Right forelimb (tissue), 1 donor: Measurements from ENCODE around the gene SPECC1.
"Not testable (repeated sequence)": the region's sequence is repeated elsewhere in the genome, so short reads cannot be mapped to it uniquely, and the experiment has no call there.

Source experiments
- DNase-seq: peaks from one replicate; pipeline ENCODE4 v3.0.0-alpha.2; 2018

Gene SPECC1

GRCh38 chr17:20243524-20243923, 234.4 kb downstream of the SPECC1 start:
- DNase-seq, result no peak

GRCh38 chr17:20244671-20245070, 235.5 kb downstream of the SPECC1 start:
- DNase-seq, result no peak

- DNase-seq, result no peak
Observed at GRCh38 chr17:20246692-20247091, 237.5 kb downstream of the SPECC1 start.

- DNase-seq, result no peak
Observed at GRCh38 chr17:20253323-20253722, 244.2 kb downstream of the SPECC1 start.

- no peak for DNase-seq
Observed at GRCh38 chr17:20254541-20254940, 245.4 kb downstream of the SPECC1 start.

DNA sequence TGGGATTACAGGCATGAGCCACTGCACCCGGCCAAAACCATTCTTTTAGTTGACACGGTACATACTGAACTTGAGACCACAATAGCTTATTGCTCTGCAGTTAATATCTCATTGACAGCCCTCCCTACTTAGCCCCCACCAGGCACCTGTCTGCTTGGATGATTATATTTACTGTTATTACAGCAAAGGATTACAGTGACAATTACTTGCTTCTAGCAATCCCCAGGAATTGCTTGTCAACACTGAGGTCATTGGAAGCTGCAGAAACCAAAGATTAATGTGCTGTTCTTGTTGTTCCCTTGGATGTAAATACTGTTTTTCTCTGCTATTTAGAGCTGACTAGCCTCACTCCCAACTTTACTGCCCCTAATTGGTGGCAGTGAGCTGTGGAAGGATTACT, 247.0 kb downstream of the SPECC1 start:
- no peak for DNase-seq

DNA sequence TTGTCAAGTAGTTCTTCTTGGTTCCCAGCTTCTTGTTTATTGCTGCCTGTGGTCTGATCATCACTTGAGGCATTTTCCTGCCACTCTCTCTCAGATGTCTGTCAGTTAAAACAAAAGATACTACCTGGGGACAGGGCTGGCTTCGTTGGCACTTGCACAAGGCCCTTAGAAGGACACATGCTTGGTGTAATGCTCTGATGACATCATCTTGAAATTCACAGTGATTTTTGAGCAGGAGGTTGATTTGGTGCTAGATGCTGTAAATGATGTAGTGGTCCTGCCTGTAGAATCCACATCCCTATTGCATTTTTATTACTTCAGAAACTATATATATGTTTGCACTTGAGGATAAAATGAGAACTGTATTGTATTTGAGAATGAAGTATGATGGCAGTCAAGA, 247.8 kb downstream of the SPECC1 start:
- DNase-seq, result no peak

GRCh38 chr17:20257798-20258197, 248.6 kb downstream of the SPECC1 start:
- DNase-seq, result no peak

GRCh38 chr17:20259668-20260067, 250.5 kb downstream of the SPECC1 start:
- no peak for DNase-seq

GRCh38 chr17:20260268-20260667, 251.1 kb downstream of the SPECC1 start:
- no peak for DNase-seq

DNA sequence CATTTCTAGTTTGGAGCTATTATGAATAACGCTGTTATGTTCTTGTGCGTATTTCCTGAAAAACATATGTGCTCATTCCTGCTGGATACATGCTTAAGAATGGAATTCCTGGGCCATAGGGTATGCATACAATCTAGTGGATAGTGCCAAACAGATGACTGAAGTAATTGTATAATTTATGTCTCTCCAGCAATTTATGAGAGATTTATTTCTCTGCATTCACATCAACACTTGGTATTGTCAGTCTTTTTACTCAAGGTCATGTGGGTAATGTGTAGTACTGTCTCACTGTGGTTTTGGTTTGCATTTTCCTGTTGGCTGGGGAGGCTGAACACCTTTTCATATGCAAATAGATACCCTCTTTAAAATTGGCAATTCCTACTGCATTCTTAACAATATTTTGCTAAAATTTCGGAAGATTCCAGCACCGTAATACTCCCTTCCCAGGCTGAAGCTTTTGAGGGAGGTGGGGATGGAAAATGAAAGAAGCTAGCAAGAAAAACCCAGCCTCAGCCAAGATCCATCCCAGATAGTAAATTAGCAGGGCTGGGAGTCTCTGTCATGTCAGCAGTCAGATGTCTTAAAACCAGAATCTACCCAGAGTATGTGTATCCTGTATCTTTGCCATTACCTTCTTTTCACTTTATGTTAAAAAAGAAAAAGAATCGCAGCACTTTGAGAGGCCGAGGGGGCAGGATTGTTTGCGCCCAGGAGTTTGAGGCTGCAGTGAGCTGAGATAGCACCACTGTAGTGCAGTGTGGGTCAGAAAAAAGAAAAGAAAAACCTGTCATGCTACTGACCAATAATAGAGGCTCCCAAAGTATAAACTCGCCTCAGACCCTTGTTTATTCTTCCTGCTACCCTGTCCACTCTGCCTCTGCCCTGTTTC, 253.3 kb downstream of the SPECC1 start:
- DNase-seq, result no peak

- not testable (repeated sequence) for DNase-seq
Observed at GRCh38 chr17:20263115-20263433, 253.9 kb downstream of the SPECC1 start.

DNA sequence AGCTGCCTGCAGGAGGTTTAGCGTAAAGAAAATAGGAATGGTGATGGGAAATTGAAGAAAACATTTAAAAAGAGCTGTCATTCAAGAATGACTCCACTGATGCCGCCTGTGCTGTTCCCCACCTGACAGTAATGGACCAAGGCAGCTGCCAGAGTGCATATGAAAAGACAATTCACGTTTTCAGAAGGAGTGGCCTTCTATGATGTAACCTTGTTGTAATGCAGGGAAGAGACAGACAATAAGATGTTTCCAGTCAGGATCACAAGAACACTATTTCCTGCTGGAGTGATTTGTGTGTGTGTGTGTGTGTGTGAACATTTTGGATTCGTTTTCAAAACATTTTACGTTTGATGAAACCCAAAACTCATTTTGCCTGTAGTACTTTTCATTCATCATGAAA, 254.4 kb downstream of the SPECC1 start:
- no peak for DNase-seq

- DNase-seq, result no peak
Observed at GRCh38 chr17:20264996-20265395, 255.8 kb downstream of the SPECC1 start.

DNA sequence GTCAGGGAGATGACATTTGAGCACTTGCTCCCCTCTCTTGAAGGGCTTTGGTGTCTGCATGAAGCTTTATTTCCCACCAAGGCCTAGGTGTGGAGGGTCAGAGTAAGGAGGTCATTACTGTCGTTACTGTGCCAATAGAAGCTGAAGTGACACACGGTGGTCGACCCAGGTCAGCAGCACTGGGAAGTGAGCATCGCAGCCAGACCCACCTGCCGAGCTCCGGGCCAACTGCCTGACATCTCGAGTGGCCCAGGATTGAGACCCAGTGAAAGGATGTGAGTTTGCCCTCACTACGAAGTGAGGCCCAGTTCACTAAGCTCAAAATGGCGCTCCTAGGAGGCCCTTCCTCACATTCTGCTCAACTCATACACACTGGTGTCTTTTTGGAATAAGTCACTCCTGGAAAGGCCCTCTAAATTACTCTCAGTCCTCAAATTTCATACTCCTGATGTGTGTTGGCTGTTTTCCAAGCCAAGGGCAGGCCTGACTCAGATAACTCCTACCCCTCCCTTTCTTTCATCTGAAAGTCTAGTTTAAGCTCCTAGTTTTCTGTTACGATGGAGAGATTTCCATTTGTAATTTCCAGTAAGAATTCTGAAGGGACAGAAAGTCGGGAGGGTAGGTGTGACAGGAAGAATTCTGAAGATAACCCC, 257.8 kb downstream of the SPECC1 start:
- no peak for DNase-seq

DNA sequence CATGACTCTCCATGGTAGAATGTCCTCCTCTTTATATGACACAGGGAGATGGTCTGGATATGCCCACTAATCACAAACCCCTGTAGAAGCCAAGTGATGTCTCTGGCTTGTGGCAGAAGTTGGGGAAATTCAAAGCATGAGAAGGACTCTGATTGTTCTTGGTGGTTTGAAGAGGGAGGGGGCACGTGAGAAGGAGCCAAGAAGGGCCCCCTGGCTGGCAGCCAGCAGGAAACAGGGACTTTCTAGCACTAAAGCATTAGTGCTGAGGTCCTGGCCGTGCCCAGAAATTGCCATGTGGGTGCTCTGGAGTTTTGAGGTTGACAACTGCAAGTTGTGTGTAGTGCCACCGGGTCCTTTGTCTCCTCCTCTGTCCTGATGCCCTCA, 258.3 kb downstream of the SPECC1 start:
- DNase-seq, result no peak

- DNase-seq, result no peak
Observed at GRCh38 chr17:20270369-20270768, 261.2 kb downstream of the SPECC1 start.

DNA sequence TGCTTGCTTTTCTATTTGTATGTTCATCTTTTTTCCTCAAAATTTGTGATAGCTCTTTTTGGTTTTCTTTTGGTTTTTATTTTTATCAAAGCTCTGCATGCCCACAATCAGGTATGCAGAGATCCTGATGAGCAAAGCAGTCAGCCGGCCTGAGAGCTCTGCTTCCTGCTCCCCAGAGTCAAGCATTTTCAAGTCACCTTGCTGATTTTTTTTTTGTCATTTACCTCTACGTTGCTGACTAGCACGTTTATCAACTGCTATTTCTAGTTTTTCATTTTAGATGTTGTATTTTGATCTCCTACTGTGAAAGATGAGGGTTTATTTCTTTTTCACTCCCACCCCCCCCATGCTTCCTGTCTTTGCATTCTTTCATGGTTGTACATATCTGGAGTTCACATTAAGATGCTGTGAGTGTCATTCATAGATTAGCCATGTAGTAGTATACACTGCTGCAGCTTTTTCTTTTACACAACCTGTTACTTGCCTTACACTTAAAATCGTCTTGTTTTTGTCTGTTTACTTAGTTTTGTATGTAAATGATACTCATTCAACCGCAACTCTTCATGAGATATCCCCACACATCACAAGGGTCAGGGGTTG, 262.0 kb downstream of the SPECC1 start:
- DNase-seq, result no peak

DNA sequence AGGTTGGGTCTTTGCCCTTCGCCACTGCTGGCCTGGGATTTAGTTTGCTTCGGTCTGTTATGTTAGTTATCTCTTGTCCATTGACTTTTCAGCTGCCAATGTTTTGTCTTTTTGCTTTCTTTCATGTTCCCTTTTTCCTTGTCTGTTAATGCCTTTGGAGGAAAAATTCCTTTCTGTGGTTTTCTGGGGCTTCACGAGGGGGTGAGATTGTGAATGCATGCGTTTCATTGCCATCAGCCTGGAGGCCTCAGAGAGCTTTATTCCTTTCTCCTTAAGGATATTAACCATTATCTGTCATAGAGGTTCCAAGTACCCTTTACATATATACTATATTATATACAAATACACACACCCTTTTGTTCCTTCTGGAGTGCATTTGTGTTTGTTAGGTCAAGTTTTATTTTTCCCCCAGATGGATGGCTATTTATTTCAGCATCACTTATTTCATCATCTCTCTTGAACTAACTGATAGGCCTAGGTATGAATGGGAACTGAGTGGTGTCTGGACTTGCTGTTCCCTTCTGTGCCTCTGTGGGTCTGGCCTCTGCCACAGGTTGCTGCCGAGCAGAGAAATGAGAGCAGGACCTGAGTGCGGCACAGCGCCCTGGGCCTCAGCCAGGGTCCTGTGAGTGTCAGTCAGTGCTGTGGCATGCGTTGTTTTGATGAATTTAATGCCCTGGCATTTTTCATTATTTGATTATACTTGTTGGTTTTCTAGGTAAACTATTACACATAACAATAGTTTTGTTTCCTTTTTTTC, 264.8 kb downstream of the SPECC1 start:
- no peak for DNase-seq

DNA sequence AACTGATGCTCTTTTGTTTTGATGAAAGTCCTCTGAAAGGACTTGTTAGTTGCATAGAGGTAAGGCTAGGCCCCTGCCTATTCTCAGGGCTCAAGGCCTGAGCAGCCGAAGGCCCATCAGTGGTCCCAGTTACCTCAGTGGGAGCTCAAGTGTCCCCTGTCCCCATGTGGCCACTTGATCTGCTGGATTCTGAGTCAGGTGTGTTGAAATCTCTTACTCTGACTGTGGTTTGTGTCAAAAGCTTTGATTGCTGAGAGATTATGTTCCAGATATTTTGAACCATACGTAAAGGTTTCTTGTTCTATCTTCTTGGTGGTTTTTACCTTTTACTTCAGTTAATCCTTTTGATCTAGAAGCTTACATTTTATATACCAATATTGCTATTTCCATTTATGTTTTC, 266.5 kb downstream of the SPECC1 start:
- no peak for DNase-seq

- DNase-seq, result no peak
Observed at GRCh38 chr17:20276421-20276820, 267.3 kb downstream of the SPECC1 start.

GRCh38 chr17:20278805-20279204, 269.6 kb downstream of the SPECC1 start:
- no peak for DNase-seq

DNA sequence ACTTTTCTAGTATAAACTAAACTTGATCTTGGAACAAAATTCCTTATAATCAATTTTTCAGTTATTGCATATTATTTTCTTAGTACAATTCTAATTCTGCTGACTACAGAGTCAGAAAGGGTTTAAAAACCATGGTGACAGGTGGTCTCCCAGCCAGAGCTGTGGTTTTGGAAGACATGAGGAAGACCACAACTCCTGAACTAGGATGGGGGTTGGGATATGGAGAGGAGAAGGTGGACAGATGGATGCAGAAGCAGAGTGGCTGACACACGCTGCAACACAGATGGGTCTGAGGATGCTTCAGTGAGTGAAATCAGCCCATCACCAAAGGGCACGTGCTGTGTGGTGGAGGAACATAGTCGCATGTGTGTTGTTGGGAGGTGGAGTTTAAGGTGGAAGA, 270.5 kb downstream of the SPECC1 start:
- no peak for DNase-seq
